ENCODE measurements around the gene NXPH3. TPM values are rescaled to one million over a fixed set of nuclear protein-coding genes. Genes with fewer than 3 reads are reported as not detected.

The NXPH3 gene
- total RNA-seq, 1 donor from 2014 or later = 4.0 TPM

DNA sequence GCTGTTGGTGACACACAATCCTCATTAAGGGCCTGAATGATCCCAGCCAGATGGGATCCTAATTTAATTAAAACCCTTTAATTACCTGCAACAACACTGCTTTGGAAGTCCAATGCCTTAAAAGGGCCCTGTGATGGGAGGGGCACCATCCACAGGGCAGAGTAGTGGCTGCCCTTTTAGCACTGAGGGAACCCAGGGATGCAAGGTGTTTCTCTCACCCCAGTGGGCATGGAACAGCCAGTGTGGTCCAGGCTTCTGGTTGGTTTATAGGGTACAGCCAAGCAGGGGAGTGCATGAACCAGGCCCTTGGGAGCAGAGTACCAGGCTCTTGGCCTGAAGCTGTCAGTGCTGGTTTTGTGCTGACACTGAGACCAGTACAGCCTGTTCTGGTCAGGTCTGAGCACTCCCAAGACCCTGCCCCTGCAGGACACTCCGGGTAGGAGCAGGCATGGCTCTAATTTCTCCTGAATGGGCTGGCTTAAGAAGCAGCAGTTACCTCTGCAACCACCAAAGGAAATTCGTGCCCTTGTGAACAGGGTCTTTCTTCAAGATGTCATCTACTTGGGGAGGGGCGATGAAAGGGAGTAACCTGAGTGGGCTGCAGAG is 9.9 kb downstream of the NXPH3 start:
- Histone ChIP-seq H3K4me1 (peaks cover 8% of the 10 kb centered on the region), H3K27ac (replicated peaks) (no peak overlapping the region), H3K9me3 (replicated peaks) (no peaks in the 10 kb centered on the region), H3K27me3 (ENCODE audit: low read depth) (no peaks in the 10 kb centered on the region), H3K36me3 (peaks cover 5% of the 10 kb centered on the region), H3K4me3 (no peak overlapping the region)
- intact Hi-C loops (cut with micrococcal nuclease) = no loop called here
- TF ChIP-seq, protein P1, sequence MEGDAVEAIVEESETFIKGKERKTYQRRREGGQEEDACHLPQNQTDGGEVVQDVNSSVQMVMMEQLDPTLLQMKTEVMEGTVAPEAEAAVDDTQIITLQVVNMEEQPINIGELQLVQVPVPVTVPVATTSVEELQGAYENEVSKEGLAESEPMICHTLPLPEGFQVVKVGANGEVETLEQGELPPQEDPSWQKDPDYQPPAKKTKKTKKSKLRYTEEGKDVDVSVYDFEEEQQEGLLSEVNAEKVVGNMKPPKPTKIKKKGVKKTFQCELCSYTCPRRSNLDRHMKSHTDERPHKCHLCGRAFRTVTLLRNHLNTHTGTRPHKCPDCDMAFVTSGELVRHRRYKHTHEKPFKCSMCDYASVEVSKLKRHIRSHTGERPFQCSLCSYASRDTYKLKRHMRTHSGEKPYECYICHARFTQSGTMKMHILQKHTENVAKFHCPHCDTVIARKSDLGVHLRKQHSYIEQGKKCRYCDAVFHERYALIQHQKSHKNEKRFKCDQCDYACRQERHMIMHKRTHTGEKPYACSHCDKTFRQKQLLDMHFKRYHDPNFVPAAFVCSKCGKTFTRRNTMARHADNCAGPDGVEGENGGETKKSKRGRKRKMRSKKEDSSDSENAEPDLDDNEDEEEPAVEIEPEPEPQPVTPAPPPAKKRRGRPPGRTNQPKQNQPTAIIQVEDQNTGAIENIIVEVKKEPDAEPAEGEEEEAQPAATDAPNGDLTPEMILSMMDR (IDR thresholded peaks at IDR 0.05; ENCODE audit: borderline replicate concordance) = no peak
- DNase-seq = no peak

DNA sequence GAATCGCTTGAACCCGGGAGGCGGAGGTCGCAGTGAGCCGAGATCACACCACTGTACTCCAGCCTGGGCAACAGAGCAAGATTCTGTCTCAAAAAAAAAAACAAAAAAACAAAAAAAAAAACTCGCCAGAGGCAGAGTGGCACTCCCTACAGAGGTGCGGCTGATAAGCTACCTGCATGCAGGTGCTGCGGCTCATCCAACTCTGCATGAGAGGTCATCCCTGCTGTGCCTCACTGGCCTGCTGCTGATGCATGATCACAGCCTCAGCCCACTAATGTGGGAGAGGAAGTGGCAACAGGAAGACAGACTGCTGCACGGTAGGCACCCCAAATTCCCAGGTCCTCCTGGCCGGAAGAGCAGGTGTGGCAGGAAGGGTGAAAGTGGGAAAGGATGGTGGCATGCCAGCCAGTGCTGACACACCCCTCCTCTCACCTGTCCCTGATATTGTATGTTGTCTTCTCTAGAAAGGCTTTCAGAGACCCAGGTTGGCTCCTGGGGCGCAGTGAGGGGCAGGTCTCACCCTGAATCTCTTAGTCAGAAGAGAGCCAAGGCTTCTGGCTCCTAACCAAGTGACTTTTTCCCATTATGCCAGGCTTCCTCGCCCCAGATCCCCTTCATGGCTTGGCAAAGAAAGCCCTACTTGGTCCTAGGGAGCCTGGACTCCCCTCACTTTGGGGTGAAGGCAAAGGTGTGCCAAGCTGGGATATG is 11.8 kb downstream of the NXPH3 start:
- intact Hi-C loops (cut with micrococcal nuclease) = no loop called here
- TF ChIP-seq, protein P1 (IDR thresholded peaks at IDR 0.05; ENCODE audit: borderline replicate concordance) = no peak
- Histone ChIP-seq H3K9me3 (replicated peaks) (no peaks in the 10 kb centered on the region), H3K4me3 (no peak overlapping the region), H3K27ac (replicated peaks) (no peak overlapping the region), H3K4me1 (no peaks in the 10 kb centered on the region), H3K27me3 (ENCODE audit: low read depth) (no peaks in the 10 kb centered on the region), H3K36me3 (peaks cover 20% of the 10 kb centered on the region)
- no peak for DNase-seq

DNA sequence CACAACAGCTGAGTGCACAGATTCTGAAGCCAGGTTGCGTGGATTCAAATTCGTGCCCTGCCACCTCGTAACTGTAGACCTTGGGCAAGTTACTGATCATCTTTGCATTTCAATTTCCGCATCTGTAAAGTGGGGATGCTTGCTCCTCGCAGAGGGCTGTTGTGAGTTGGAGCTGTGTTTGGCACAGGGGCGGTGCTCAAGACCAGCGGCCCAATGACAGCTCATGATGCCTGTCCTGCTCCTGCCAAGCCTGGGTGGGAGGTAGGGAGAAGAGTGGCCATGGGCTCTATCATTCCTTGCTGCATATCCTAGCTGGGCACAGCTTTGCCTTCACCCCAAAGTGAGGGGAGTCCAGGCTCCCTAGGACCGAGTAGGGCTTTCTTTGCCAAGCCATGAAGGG is 12.6 kb downstream of the NXPH3 start:
- Histone ChIP-seq H3K27me3 (ENCODE audit: low read depth) (no peaks in the 10 kb centered on the region), H3K9me3 (replicated peaks) (no peaks in the 10 kb centered on the region), H3K27ac (replicated peaks) (no peak overlapping the region), H3K4me3 (no peak overlapping the region), H3K4me1 (no peaks in the 10 kb centered on the region), H3K36me3 (peaks cover 27% of the 10 kb centered on the region)
- intact Hi-C loops (cut with micrococcal nuclease) = no loop called here
- no peak for DNase-seq
- TF ChIP-seq, protein P1 (IDR thresholded peaks at IDR 0.05; ENCODE audit: borderline replicate concordance) = no peak

DNA sequence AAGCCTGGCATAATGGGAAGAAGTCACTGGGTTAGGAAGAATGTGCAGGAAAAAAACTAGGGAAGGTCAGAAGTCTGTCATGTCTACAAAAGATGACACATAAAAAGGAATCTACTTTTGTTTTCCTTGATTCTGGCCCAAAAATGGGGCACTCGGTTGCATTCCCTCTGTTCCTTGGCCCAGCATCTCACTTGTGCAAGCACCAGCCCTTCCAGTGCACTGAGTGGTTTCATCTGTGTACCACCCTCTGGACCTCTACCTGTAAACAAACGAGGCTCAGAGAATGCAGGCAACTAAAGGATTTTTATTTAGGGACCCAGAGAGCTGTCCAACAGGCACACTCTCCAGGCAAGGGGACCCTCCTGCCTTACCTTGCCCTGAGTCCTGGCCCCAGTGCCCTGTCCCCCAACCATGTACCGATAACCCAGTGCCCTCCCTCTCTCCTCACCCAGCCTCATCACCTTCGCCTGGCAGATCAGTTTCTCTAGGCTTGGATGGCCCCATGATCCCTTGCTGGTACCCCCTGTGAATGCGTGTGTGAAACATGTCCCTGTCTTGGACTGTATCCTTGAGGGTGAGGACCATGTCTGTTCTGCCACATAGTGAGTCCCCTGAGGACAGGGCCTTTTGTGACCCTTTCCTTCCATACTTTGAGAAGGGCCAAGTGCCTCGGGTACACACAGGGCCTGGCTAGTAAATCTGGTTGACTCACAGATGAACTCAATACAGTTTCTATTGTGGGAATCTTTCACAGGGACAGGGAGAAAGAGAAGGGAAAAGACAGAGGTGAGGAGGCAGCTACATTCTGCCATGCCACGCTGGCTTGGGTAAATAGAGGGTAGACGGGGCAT is 13.3 kb downstream of the NXPH3 start:
- intact Hi-C loops (cut with micrococcal nuclease) = no loop called here
- no peak overlapping the region for H3K27ac ChIP-seq (replicated peaks)
- H3K36me3 ChIP-seq = peaks cover 32% of the 10 kb centered on the region
- TF ChIP-seq, protein P1 (IDR thresholded peaks at IDR 0.05; ENCODE audit: borderline replicate concordance) = no peak
- no peaks in the 10 kb centered on the region for H3K27me3 ChIP-seq (ENCODE audit: low read depth)
- no peaks in the 10 kb centered on the region for H3K9me3 ChIP-seq (replicated peaks)
- DNase-seq = no peak
- no peak overlapping the region for H3K4me3 ChIP-seq
- no peaks in the 10 kb centered on the region for H3K4me1 ChIP-seq

DNA sequence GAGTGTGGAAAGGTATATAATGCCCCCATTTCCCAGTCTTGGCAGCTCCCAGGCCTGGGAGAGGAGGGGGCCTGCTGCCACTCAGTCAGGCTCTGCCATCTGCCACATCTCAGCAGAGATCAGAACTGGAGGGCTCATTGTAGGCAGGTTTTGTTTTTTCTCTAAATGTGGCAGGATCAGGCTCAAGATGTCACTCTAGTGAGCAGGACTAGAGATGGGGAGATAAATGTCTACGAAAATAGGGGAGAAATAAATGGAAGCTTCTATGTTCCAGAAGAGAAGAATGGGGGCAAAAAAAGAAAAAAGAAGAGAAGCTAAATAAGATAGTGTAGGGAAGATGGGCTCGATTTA is 13.9 kb downstream of the NXPH3 start:
- no peaks in the 10 kb centered on the region for H3K27me3 ChIP-seq (ENCODE audit: low read depth)
- intact Hi-C loops (cut with micrococcal nuclease) = no loop called here
- no peaks in the 10 kb centered on the region for H3K4me1 ChIP-seq
- peaks cover 36% of the 10 kb centered on the region for H3K36me3 ChIP-seq
- DNase-seq = no peak
- H3K27ac ChIP-seq (replicated peaks) = no peak overlapping the region
- no peaks in the 10 kb centered on the region for H3K9me3 ChIP-seq (replicated peaks)
- TF ChIP-seq, protein P1 (IDR thresholded peaks at IDR 0.05; ENCODE audit: borderline replicate concordance) = no peak
- no peak overlapping the region for H3K4me3 ChIP-seq

Data from left ventricle myocardium inferior (tissue), 1 donor.